Endometrium (tissue), 2 donors: Measurements from ENCODE around the gene TP53BP1.
A peak's percentile ranks its signal among the peaks of the same experiment; 100 is the strongest.
"Not testable (repeated sequence)": the region's sequence is repeated elsewhere in the genome, so short reads cannot be mapped to it uniquely, and the experiment has no call there.

Experiments
- FAIRE-seq: peaks from 2 replicates; lab custom pipeline; 2012; peaks lifted over from hg19 to GRCh38; lab: Jason Lieb, UNC
- donor health status: control.
- donor health status: control.

Gene TP53BP1

GRCh38 chr15:43492673-43493601, at the start of gene TP53BP1:
TP53BP1 (minus strand) TSS chr15:43493156; CDS start chr15:43493043, 113 bp downstream.
- peak; percentile 78 for FAIRE-seq

- FAIRE-seq, result no peak
Observed at GRCh38 chr15:43541785-43542184, 48.8 kb upstream of the TP53BP1 start.

GRCh38 chr15:43538091-43538490, 45.1 kb upstream of the TP53BP1 start:
- no peak for FAIRE-seq

GRCh38 chr15:43534897-43535296, 41.9 kb upstream of the TP53BP1 start:
- no peak for FAIRE-seq

GRCh38 chr15:43532826-43533225, 39.9 kb upstream of the TP53BP1 start:
- FAIRE-seq, result not testable (repeated sequence)

- no peak for FAIRE-seq
Observed at GRCh38 chr15:43531018-43531670, 38.2 kb upstream of the TP53BP1 start.

- no peak for FAIRE-seq
Observed at GRCh38 chr15:43529587-43530345, 36.8 kb upstream of the TP53BP1 start.

GRCh38 chr15:43529141-43529540, 36.2 kb upstream of the TP53BP1 start:
- no peak for FAIRE-seq

- no peak for FAIRE-seq
Observed at GRCh38 chr15:43528542-43529007, 35.6 kb upstream of the TP53BP1 start.

- FAIRE-seq, result no peak
Observed at GRCh38 chr15:43527802-43528541, 35.0 kb upstream of the TP53BP1 start.

- FAIRE-seq, result no peak
Observed at GRCh38 chr15:43527016-43527801, 34.3 kb upstream of the TP53BP1 start.

GRCh38 chr15:43526261-43526930, 33.4 kb upstream of the TP53BP1 start:
- no peak for FAIRE-seq

- no peak for FAIRE-seq
Observed at GRCh38 chr15:43525131-43525530, 32.2 kb upstream of the TP53BP1 start.

GRCh38 chr15:43524254-43524845, 31.4 kb upstream of the TP53BP1 start:
- no peak for FAIRE-seq

GRCh38 chr15:43523646-43524045, 30.7 kb upstream of the TP53BP1 start:
- no peak for FAIRE-seq

GRCh38 chr15:43522247-43522646, 29.3 kb upstream of the TP53BP1 start:
- no peak for FAIRE-seq

- FAIRE-seq, result no peak
Observed at GRCh38 chr15:43521419-43521818, 28.5 kb upstream of the TP53BP1 start.

GRCh38 chr15:43520138-43520537, 27.2 kb upstream of the TP53BP1 start:
- no peak for FAIRE-seq

GRCh38 chr15:43519196-43519595, 26.2 kb upstream of the TP53BP1 start:
- no peak for FAIRE-seq

GRCh38 chr15:43518197-43518761, 25.3 kb upstream of the TP53BP1 start:
- FAIRE-seq, result no peak
